Sigmoid colon (tissue), 4 donors: Measurements from ENCODE around the gene ENHO.

Experiments used
- CTCF ChIP-seq, 4 experiments: fragments of 450-650 bp in 3 of 4; fragments of 200-600 bp in 1 of 4; IDR thresholded peaks; one replicate each; pipeline ENCODE4 v1.5.1; 2016 to 2019; ENCODE audit warnings: antibody characterized with exemption in 4 of 4, mild to moderate bottlenecking in 3 of 4, moderate library complexity in 2 of 4
- EP300 ChIP-seq, 4 donors: sonication (generic); formaldehyde crosslinking; IDR thresholded peaks; one replicate each; pipeline ENCODE4 v1.6.1; 2017; ENCODE audit warnings: antibody characterized with exemption in 4 of 4
- POLR2A ChIP-seq, 2 donors: fragments of 450-650 bp; IDR thresholded peaks; one replicate each; pipeline ENCODE4 v1.6.1; 2016; ENCODE audit warnings: antibody characterized with exemption in 2 of 2, mild to moderate bottlenecking in 2 of 2, moderate library complexity in 2 of 2
- POLR2AphosphoS5 ChIP-seq, 4 donors: sonication (generic); formaldehyde crosslinking; IDR thresholded peaks; one replicate each; pipeline ENCODE4 v1.6.1; 2017; ENCODE audit warnings: antibody characterized with exemption in 4 of 4

GRCh38 chr9:34500623-34501267 lies 22.0 kb downstream of the ENHO start:
- TF ChIP-seq POLR2A (IDR thresholded peaks at IDR 0.05) (no peak), CTCF (IDR thresholded peaks at IDR 0.05) (peak; percentile 73 to 98 (median 90)), POLR2AphosphoS5 (IDR thresholded peaks at IDR 0.05) (no peak), EP300 (IDR thresholded peaks at IDR 0.05) (no peak)
